ENCODE data around the gene TMEM151A.
"Not testable (repeated sequence)": the region's sequence is repeated elsewhere in the genome, so short reads cannot be mapped to it uniquely, and the experiment has no call there.

TMEM151A gene

GRCh38 chr11:66291706-66292542 lies at the start of gene TMEM151A:
Gene TMEM151A (plus strand): TSS chr11:66291894. CDS start chr11:66292014, 120 bp downstream.
- peak within 1 kb of the TSS; percentile 39 for H3K4me3 ChIP-seq (ENCODE audit: low read depth, low read length)
- DNase-seq (ENCODE audit: low read depth): no peak

- H3K4me3 ChIP-seq (ENCODE audit: low read depth, low read length): no peak overlapping the region
- DNase-seq (ENCODE audit: low read depth): no peak
These were observed 49.5 kb upstream of the TMEM151A start for GRCh38 chr11:66242095-66242765.

- no peak overlapping the region for H3K4me3 ChIP-seq (ENCODE audit: low read depth, low read length)
- DNase-seq (ENCODE audit: low read depth): no peak
These were observed 47.7 kb upstream of the TMEM151A start for GRCh38 chr11:66243782-66244535.

- DNase-seq (ENCODE audit: low read depth): no peak
- H3K4me3 ChIP-seq (ENCODE audit: low read depth, low read length): no peak overlapping the region
These were observed 44.4 kb upstream of the TMEM151A start for GRCh38 chr11:66247295-66247694.

- no peak for DNase-seq (ENCODE audit: low read depth)
- no peak overlapping the region for H3K4me3 ChIP-seq (ENCODE audit: low read depth, low read length)
These were observed 43.9 kb upstream of the TMEM151A start for GRCh38 chr11:66247801-66248200.

GRCh38 chr11:66248903-66249302 lies 42.8 kb upstream of the TMEM151A start:
- no peak overlapping the region for H3K4me3 ChIP-seq (ENCODE audit: low read depth, low read length)
- no peak for DNase-seq (ENCODE audit: low read depth)

- no peak overlapping the region for H3K4me3 ChIP-seq (ENCODE audit: low read depth, low read length)
- DNase-seq (ENCODE audit: low read depth): no peak
These were observed 39.9 kb upstream of the TMEM151A start for GRCh38 chr11:66251809-66252208.

GRCh38 chr11:66253081-66253480 lies 38.6 kb upstream of the TMEM151A start:
- not testable (repeated sequence) for H3K4me3 ChIP-seq (ENCODE audit: low read depth, low read length); DNase-seq (ENCODE audit: low read depth)

GRCh38 chr11:66258473-66258893 lies 33.2 kb upstream of the TMEM151A start:
- H3K4me3 ChIP-seq (ENCODE audit: low read depth, low read length): peak overlapping the region; percentile 94
- DNase-seq (ENCODE audit: low read depth): no peak

- DNase-seq (ENCODE audit: low read depth): no peak
- H3K4me3 ChIP-seq (ENCODE audit: low read depth, low read length): no peak overlapping the region
These were observed 32.5 kb upstream of the TMEM151A start for GRCh38 chr11:66259225-66259624.

GRCh38 chr11:66259956-66260355 lies 31.7 kb upstream of the TMEM151A start:
- no peak overlapping the region for H3K4me3 ChIP-seq (ENCODE audit: low read depth, low read length)
- no peak for DNase-seq (ENCODE audit: low read depth)

- no peak overlapping the region for H3K4me3 ChIP-seq (ENCODE audit: low read depth, low read length)
- no peak for DNase-seq (ENCODE audit: low read depth)
These were observed 30.1 kb upstream of the TMEM151A start for GRCh38 chr11:66261578-66261977.

- H3K4me3 ChIP-seq (ENCODE audit: low read depth, low read length): no peak overlapping the region
- no peak for DNase-seq (ENCODE audit: low read depth)
These were observed 29.5 kb upstream of the TMEM151A start for GRCh38 chr11:66262191-66262590.

- no peak overlapping the region for H3K4me3 ChIP-seq (ENCODE audit: low read depth, low read length)
- DNase-seq (ENCODE audit: low read depth): no peak
These were observed 29.0 kb upstream of the TMEM151A start for GRCh38 chr11:66262696-66263095.

- DNase-seq (ENCODE audit: low read depth): no peak
- no peak overlapping the region for H3K4me3 ChIP-seq (ENCODE audit: low read depth, low read length)
These were observed 28.5 kb upstream of the TMEM151A start for GRCh38 chr11:66263231-66263630.

- no peak overlapping the region for H3K4me3 ChIP-seq (ENCODE audit: low read depth, low read length)
- no peak for DNase-seq (ENCODE audit: low read depth)
These were observed 27.9 kb upstream of the TMEM151A start for GRCh38 chr11:66263785-66264184.

GRCh38 chr11:66264383-66264782 lies 27.3 kb upstream of the TMEM151A start:
- no peak overlapping the region for H3K4me3 ChIP-seq (ENCODE audit: low read depth, low read length)
- DNase-seq (ENCODE audit: low read depth): no peak

- DNase-seq (ENCODE audit: low read depth): no peak
- no peak overlapping the region for H3K4me3 ChIP-seq (ENCODE audit: low read depth, low read length)
These were observed 26.8 kb upstream of the TMEM151A start for GRCh38 chr11:66264914-66265313.

GRCh38 chr11:66265531-66266377 lies 25.9 kb upstream of the TMEM151A start:
- no peak overlapping the region for H3K4me3 ChIP-seq (ENCODE audit: low read depth, low read length)

More at GRCh38 chr11:66265531-66266377, 25.9 kb upstream of the TMEM151A start:
- no peak for DNase-seq (ENCODE audit: low read depth)

Measured in skeletal muscle cell (primary cell).